GM21529 (cell line): ENCODE results near the gene RAD51B.

ENCODE experiments used
- ATAC-seq: cut with Tn5 transposase; IDR thresholded peaks from one replicate; pipeline ENCODE4 v1.9.1; 2021; ENCODE audit not compliant: unreplicated experiment

RAD51B gene

GRCh38 chr14:68634874-68635595 lies 815.5 kb downstream of the RAD51B start:
- ATAC-seq: no peak

- no peak for ATAC-seq
These were observed 817.0 kb downstream of the RAD51B start for GRCh38 chr14:68636597-68636996.

GRCh38 chr14:68637106-68638021 lies 817.8 kb downstream of the RAD51B start:
- no peak for ATAC-seq

GRCh38 chr14:68638141-68638999 lies 818.8 kb downstream of the RAD51B start:
- no peak for ATAC-seq

GRCh38 chr14:68639000-68639757 lies 819.6 kb downstream of the RAD51B start:
- no peak for ATAC-seq

GRCh38 chr14:68639758-68640574 lies 820.4 kb downstream of the RAD51B start:
- no peak for ATAC-seq

- no peak for ATAC-seq
These were observed 824.1 kb downstream of the RAD51B start for GRCh38 chr14:68643673-68644072.

- no peak for ATAC-seq
These were observed 824.5 kb downstream of the RAD51B start for GRCh38 chr14:68644101-68644500.

GRCh38 chr14:68645371-68645770 lies 825.8 kb downstream of the RAD51B start:
- ATAC-seq: no peak

GRCh38 chr14:68649476-68650189 lies 830.1 kb downstream of the RAD51B start:
- ATAC-seq: no peak

- no peak for ATAC-seq
These were observed 830.9 kb downstream of the RAD51B start for GRCh38 chr14:68650404-68650994.

GRCh38 chr14:68651075-68651474 lies 831.5 kb downstream of the RAD51B start:
- no peak for ATAC-seq

- no peak for ATAC-seq
These were observed 832.3 kb downstream of the RAD51B start for GRCh38 chr14:68651652-68652432.

- no peak for ATAC-seq
These were observed 832.8 kb downstream of the RAD51B start for GRCh38 chr14:68652433-68652690.

- no peak for ATAC-seq
These were observed 833.5 kb downstream of the RAD51B start for GRCh38 chr14:68653108-68653507.

- no peak for ATAC-seq
These were observed 834.2 kb downstream of the RAD51B start for GRCh38 chr14:68653804-68654203.

GRCh38 chr14:68654471-68654941 lies 834.9 kb downstream of the RAD51B start:
- no peak for ATAC-seq
